SK-N-DZ (cell line): ENCODE measurements around the gene SRPK1. TPM values are rescaled to one million over a fixed set of nuclear protein-coding genes. Genes with fewer than 3 reads are reported as not detected.
A peak's percentile ranks its signal among the peaks of the same experiment; 100 is the strongest.
"Not testable (repeated sequence)": the region's sequence is repeated elsewhere in the genome, so short reads cannot be mapped to it uniquely, and the experiment has no call there.

Source experiments
- DNase-seq: peaks from one replicate; pipeline ENCODE4 v3.0.0-alpha.2; 2015; ENCODE audit warnings: low spot score
- polyA plus RNA-seq, 2 experiments: library from polyadenylated mRNA; depleted of rRNA; stranded (reverse); fragments of >200 nt; gene quantifications; 2 replicates each; pipeline ENCODE4 v1.2.3, GENCODE V29; 2014

The SRPK1 gene
- polyA plus RNA-seq (2014; cell fraction: cytosol; rRNA removed): 78.2 and 91.9 TPM in 2 replicates
- 53.0 and 63.2 TPM in 2 replicates for polyA plus RNA-seq (2014; cell fraction: nucleus; rRNA removed)

DNA sequence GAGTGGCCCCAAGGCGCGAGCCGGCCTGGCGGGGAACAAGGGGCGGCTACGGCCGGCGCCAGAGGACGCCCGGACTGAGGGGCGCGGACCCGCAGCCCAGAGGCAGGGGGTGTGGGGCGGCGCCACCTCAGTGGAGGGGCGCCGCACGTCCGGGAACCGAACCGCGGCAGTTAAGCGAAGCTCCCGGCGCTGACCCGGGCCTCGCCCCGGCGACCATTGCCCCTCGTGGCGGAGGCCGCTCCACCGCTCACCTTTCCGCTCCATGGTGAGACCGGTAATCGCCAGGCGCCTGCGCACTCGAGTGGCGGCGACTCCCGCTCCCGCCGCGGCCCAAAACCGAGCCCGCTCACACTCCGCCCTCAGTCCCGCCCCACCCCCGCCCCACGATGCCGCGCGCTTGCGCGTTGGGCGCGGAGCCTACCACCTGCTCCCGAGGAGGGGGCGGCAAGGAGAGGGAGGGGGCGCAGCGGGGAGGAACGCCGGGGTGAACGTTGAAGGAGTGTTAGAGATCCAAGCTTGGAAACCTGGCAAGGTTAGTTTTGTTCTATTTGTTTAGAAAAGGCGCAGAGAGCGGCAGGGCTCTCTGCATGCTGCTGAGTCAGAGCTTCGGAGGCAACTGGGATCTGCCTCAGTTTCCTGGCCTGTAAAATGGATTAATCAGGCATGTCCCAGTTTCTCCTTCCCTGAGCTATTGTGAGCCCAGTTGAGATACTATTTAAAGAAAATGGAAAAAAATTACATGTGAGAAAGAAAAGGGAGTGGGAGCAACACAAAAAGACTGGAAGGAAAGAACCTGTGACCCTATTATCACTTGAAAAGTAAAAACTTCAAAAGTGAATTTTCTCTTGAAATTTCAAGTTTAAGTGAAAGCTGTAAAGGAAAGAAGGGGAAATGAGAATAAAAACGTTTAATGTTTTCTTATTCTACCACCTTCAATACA is at the start of gene SRPK1:
Gene SRPK1 (minus strand): TSS at position 306 of the 940 bp plus-strand sequence. CDS start 42 bp downstream, at position 264.
- DNase-seq: peak; percentile 87

GRCh38 chr6:35970181-35970580 is 49.3 kb upstream of the SRPK1 start:
- DNase-seq: no peak

GRCh38 chr6:35969646-35970045 is 48.7 kb upstream of the SRPK1 start:
- DNase-seq: no peak

DNA sequence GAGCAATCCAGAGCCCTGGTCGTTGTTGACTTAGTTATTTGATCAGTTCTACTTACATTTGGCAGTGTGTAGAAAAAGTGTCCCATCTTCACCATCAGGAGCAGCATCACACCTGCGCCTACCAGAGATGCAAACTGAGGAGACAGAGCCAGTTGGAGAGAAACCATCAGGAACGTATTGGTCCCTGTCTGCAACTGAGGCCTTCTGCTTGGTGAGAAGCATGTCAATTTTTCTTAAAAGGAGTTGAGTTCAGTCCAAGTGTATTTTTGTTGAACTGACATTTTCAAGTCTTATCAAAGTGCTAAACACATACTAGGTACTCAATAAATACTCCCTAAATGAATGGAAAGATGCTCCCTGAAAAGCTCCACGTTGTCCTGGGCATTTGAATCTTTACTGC is 47.9 kb upstream of the SRPK1 start:
- DNase-seq: no peak

DNA sequence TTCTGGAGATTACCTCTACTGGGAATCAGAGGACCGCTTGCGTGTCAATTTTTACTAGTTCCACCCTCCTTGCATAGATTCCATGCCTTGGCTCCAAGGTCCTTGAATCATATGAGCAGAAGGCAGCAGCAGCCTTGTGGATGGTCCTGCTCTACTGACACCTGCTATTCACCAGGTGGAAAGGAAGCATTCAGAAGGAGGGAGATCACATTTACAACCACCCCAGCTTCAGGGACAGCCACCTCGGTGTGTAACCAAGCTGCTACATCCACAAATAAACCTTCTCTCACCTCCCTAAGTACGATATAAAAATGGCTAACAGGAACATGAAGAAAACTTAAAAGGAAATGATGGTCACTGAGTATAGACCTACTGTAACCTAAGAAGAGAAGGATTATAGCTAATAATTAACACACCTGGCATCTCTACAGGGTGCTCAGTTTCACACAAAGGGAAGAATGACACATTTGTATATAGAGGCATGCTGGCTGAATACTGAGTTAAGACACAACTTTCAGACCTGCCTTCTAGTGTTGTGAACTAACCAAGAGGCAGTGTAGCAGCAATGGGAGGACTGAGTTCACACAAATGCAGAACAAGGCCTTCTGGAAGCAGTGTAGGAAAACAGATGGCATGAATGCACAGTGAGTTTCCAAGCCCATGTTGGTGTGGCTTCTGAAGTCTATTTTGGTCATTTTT is 46.3 kb upstream of the SRPK1 start:
- DNase-seq: no peak

- DNase-seq: no peak
Measured at GRCh38 chr6:35962779-35963560, 42.1 kb upstream of the SRPK1 start.

DNA sequence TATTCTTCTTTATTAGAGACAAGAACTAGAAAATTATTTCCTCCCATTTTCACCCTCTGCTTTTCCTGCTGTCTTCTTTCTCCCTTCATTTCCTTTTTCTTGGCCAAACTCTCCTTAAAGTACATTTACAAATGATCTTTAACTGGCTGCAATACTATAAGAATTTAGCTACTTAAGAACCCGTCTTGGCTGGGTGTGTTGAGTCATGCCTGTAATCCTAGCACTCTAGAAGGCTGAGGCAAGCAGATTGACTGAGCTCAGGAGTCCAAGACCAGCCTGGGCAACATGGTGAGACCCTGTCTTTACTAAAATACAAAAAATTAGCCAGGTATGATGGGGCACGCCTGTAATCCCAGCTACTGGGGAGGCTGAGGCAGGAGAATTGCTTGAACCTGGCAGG is 39.3 kb upstream of the SRPK1 start:
- no peak for DNase-seq

GRCh38 chr6:35955970-35956369 is 35.1 kb upstream of the SRPK1 start:
- no peak for DNase-seq

DNA sequence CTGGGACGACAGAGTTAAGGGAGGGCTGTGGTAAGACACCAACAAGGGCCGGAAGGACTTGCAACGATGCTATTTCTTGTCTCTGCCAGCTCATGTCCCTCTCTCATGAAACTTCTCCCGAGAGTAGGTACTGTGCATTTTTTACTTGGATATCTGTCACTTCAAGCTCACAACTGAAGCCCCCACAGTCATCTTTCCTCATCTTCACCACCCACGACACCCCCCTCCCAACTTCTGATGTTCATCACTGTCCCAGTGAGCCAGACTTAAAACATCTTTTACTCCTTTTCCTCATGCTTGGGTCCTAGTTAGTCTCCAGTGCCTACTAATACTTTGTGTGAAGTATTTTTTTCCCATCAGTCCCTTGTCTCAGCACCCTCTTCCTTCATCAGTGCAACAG is 34.6 kb upstream of the SRPK1 start:
- DNase-seq: no peak

- no peak for DNase-seq
Measured at GRCh38 chr6:35955071-35955470, 34.2 kb upstream of the SRPK1 start.

- no peak for DNase-seq
Measured at GRCh38 chr6:35954333-35954732, 33.4 kb upstream of the SRPK1 start.

GRCh38 chr6:35948725-35949124 is 27.8 kb upstream of the SRPK1 start:
- no peak for DNase-seq

DNA sequence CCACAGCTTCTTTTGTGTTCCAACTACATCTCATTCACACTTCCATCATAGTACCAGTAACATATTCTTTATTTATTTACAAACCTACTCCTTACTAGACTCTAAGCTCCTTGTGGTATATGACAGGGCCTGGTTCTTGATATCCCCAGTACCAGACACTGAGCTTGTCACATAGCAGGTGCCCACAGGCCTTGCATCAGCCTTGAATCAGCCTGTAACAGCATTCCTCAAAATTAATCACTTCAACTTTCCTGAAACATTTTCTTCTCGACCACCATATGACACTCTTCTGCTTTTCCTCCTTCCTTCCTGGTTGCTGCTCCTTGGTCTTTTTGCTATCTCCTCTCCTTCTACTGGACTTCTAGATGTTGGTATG is 24.7 kb upstream of the SRPK1 start:
- DNase-seq: no peak

DNA sequence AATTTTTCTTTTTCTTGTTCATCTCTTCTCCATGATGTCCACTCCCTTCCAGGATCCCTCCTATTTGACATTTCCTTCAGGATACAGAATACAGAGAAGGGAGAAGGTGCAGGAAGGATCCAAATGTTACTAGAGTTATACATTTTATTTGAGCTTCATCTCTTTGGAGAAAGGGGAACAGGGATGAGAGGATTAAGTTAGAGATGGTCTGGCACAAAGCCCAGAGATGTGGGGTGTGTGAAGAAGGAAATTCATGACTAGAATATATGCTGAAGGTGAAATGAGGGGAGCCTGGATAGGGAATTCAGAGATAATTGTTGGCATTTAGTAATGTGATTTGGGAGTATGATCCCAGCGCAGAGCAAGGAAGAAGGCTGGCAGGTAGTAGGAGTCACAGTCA is 22.5 kb upstream of the SRPK1 start:
- no peak for DNase-seq

GRCh38 chr6:35942355-35942754 is 21.5 kb upstream of the SRPK1 start:
- no peak for DNase-seq

GRCh38 chr6:35941170-35941569 is 20.3 kb upstream of the SRPK1 start:
- not testable (repeated sequence) for DNase-seq

DNA sequence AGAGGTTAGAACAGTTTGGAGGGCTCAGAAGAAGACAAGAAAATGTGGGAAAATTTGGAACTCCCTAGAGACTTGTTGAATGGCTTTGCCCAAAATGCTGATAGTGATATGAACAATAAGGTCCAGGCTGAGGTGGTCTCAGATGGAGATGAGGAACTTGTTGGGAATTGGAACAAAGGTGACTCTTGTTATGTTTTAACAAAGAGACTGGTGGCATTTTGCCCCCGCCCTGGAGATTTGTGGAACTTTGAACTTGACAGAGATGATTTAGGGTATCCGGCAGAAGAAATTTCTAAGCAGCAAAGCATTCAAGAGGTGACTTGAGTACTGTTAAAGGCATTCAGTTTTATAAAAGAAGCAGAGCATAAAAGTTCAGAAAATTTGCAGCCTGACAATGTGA is 19.1 kb upstream of the SRPK1 start:
- not testable (repeated sequence) for DNase-seq

GRCh38 chr6:35939259-35939658 is 18.4 kb upstream of the SRPK1 start:
- DNase-seq: not testable (repeated sequence)

DNA sequence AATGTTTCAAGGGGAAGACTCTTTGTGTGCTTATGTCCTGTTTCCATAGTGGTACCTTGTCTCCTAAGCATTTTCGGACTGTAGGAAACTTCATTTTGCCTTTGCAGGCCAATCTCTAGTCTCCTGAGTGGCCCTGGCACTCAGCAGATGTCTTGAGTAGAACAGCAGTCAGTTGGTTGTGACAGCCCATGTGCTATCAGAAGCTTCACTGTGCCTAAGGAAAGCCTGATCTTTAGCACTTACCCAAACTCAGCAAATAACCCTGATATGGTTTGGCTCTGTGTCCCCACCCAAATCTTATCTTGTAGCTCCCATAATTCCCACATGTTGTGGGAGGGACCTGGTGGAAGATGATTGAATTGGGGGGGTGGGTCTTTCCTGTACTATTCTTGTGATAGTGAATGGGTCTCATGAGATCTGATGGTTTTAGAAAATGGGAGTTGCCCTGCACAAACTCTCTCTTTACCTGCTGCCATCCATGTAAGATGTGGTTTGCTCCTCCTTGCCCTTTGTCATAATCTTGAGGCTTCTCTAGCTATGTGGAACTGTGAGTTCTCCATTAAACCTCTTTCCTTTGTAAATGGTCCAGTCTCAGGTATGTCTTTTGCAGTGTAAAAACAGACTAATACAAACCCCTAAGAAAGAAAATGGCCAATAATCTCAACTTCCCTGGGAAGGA is 15.9 kb upstream of the SRPK1 start:
- no peak for DNase-seq

DNA sequence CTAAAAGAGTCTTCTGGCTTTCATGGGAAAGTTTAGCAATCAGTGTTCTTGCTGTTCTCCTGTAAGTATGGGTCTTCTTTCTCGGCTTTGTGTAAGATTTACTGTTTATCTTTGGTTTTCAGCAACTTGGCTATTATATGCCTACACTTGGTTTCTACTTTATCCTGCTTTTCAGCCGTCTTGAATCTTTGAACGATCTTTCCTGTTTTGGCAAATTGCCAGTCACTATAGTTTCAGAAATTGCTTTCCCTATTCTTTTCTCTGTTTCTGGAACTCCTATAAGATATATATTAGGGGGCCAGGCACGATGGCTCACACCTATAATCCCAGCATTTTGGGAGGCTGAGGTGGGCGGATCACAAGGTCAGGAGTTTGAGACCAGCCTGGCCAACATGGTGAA is 14.6 kb upstream of the SRPK1 start:
- DNase-seq: no peak

DNA sequence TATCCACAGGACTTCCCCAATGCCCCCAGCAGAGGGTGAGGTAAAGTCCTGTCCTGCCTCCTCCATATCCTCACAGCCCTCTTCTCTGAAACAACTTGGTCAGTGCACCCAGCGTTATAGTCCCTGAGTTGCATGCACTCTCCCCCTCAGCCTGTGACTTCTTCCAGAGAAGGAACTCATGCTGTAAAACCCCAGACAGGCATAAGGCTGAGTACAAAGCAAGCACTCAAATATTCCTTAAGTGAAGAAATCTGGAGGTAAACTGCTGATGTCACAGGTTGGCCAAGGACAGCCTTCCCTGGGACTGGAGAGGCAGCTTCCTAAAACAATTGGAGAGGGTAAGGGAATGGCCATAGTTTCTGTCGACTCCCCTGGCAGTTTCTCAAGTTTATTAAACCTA is 12.9 kb upstream of the SRPK1 start:
- DNase-seq: no peak
